ENCODE data around the gene SYNE1. TPM values are rescaled to one million over a fixed set of nuclear protein-coding genes. Genes with fewer than 3 reads are reported as not detected.
"Not testable (repeated sequence)": the region's sequence is repeated elsewhere in the genome, so short reads cannot be mapped to it uniquely, and the experiment has no call there.

SYNE1 gene
- total and polyA plus RNA-seq, 2 experiments from 2014 or later: 17.6 to 59.9 TPM

DNA sequence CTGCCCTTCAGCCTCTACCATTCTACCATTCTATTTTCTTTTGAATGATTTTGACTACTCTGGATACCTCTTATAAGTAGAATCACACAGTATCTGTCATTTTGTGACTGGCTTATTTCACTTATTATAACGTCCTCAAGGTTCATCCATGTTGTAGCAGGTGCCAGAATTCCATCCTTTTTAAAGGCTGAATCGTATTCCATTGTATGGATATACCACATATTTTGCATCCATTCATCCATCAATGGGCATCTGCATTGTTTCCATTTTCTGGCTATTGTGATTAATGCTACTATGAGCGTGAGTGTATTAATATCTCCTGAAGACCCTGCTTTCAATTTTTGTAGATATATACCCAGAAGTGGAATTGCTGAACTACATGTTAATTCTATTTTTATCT, 105.5 kb downstream of the SYNE1 start:
- no peaks in the 10 kb centered on the region for H3K4me1 ChIP-seq (ENCODE audit: insufficient read depth)
- H3K79me2 ChIP-seq: no peaks in the 10 kb centered on the region
- H3K4me2 ChIP-seq: no peak overlapping the region
- H3K4me3 ChIP-seq: no peak overlapping the region
- no peaks in the 10 kb centered on the region for H4K20me1 ChIP-seq (ENCODE audit: insufficient read depth, poor library complexity, severe bottlenecking)
- no peaks in the 10 kb centered on the region for H3K9me2 ChIP-seq (replicated peaks; ENCODE audit: insufficient read depth)
- no peaks in the 10 kb centered on the region for H3K27me3 ChIP-seq
- H2AFZ ChIP-seq: no peak overlapping the region
- 87% methylated on average over 3 of the region's 3 CpGs for WGBS (ENCODE audit: low lambda C conversion rate, missing lambda C conversion rate)
- H3K27ac ChIP-seq: no peak overlapping the region
- H3K9me3 ChIP-seq (ENCODE audit: low read depth): no peaks in the 10 kb centered on the region
- TF ChIP-seq, protein P1, sequence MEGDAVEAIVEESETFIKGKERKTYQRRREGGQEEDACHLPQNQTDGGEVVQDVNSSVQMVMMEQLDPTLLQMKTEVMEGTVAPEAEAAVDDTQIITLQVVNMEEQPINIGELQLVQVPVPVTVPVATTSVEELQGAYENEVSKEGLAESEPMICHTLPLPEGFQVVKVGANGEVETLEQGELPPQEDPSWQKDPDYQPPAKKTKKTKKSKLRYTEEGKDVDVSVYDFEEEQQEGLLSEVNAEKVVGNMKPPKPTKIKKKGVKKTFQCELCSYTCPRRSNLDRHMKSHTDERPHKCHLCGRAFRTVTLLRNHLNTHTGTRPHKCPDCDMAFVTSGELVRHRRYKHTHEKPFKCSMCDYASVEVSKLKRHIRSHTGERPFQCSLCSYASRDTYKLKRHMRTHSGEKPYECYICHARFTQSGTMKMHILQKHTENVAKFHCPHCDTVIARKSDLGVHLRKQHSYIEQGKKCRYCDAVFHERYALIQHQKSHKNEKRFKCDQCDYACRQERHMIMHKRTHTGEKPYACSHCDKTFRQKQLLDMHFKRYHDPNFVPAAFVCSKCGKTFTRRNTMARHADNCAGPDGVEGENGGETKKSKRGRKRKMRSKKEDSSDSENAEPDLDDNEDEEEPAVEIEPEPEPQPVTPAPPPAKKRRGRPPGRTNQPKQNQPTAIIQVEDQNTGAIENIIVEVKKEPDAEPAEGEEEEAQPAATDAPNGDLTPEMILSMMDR (IDR thresholded peaks at IDR 0.05; ENCODE audit: poor library complexity): no peak
- no peak for TF ChIP-seq EZH2 (IDR thresholded peaks at IDR 0.05; ENCODE audit: borderline replicate concordance)
- no peaks in the 10 kb centered on the region for H3K36me3 ChIP-seq (replicated peaks; ENCODE audit: insufficient read depth, low read depth)
- no peak for DNase-seq (ENCODE audit: low spot score)

DNA sequence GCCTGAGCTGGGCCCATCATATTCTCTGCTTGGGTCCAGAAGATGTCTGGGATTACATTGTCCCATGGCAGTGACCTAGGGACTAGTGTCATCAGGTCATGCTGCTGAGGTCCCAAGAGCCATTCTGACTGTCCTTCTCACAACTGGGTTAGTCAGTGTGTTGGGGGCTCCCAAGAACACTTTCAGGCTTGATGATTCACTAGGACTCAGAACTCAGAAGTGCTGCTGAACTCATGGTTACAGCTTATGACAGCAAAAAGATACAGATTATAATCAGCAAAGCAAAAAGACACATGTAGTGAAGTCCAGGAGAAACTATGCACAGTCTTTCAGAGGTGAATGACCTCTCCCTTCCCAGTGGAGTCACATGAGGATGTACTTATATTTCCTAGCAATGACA, 107.8 kb downstream of the SYNE1 start:
- no peaks in the 10 kb centered on the region for H3K79me2 ChIP-seq
- no peaks in the 10 kb centered on the region for H3K4me1 ChIP-seq (ENCODE audit: insufficient read depth)
- H3K9me3 ChIP-seq (ENCODE audit: low read depth): no peaks in the 10 kb centered on the region
- no peak for DNase-seq (ENCODE audit: low spot score)
- no peaks in the 10 kb centered on the region for H3K36me3 ChIP-seq (replicated peaks; ENCODE audit: insufficient read depth, low read depth)
- no peak overlapping the region for H3K4me3 ChIP-seq
- H3K4me2 ChIP-seq: no peak overlapping the region
- H3K9me2 ChIP-seq (replicated peaks; ENCODE audit: insufficient read depth): no peaks in the 10 kb centered on the region
- TF ChIP-seq EZH2 (IDR thresholded peaks at IDR 0.05; ENCODE audit: borderline replicate concordance) (no peak), EZH2phosphoT487 (IDR thresholded peaks at IDR 0.05; ENCODE audit: low read depth, severe bottlenecking, unreplicated experiment) (no peak)
- TF ChIP-seq, protein P1 (IDR thresholded peaks at IDR 0.05; ENCODE audit: poor library complexity): no peak
- H3K27me3 ChIP-seq: no peaks in the 10 kb centered on the region
- no peaks in the 10 kb centered on the region for H4K20me1 ChIP-seq (ENCODE audit: insufficient read depth, poor library complexity, severe bottlenecking)
- no peak overlapping the region for H3K27ac ChIP-seq
- H2AFZ ChIP-seq: no peak overlapping the region

DNA sequence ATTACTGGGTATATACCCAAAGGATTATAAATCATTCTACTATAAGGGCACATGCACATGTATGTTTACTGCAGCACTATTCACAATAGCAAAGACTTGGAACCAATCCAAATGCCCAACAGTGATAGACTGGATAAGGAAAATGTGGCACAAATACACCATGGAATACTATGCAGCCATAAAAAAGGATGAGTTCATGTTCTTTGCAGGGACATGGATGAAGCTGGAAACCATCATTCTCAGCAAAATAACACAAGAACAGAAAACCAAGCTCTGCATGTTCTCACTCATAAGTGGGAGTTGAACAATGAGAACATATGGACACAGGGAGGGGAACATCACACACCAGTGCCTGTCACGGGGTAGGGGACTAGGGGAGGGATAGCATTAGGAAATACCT, 123.0 kb downstream of the SYNE1 start:
- not testable (repeated sequence) for H3K79me2 ChIP-seq; H3K36me3 ChIP-seq (replicated peaks; ENCODE audit: insufficient read depth, low read depth); H3K4me1 ChIP-seq (ENCODE audit: insufficient read depth); H3K4me2 ChIP-seq; H3K9me3 ChIP-seq (ENCODE audit: low read depth); H3K4me3 ChIP-seq; H2AFZ ChIP-seq; H4K20me1 ChIP-seq (ENCODE audit: insufficient read depth, poor library complexity, severe bottlenecking); H3K27ac ChIP-seq; DNase-seq (ENCODE audit: low spot score); H3K27me3 ChIP-seq; H3K9me2 ChIP-seq (replicated peaks; ENCODE audit: insufficient read depth)
- 92% methylated on average over 1 of the region's 1 CpG for WGBS (ENCODE audit: low lambda C conversion rate, missing lambda C conversion rate)

DNA sequence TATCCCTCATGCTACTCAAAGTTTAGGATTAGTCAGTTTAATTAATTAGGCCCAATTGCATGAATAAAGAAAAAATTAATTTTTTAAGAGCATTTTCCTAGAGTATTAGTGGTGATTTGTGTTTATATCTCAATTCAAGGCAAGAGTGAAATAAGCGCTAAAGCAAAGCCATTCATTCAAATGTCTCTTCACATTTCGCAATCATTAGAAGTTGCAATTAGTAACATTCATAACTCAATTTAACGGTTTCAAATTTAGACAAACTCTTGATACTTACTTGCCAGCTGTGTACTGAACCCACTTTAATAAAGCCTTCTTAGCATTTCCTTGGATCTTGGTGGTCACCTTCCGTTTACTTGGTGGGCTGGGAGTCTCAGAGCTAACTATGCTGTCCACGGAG, 127.2 kb downstream of the SYNE1 start:
- H3K36me3 ChIP-seq (replicated peaks; ENCODE audit: insufficient read depth, low read depth): no peaks in the 10 kb centered on the region
- no peaks in the 10 kb centered on the region for H3K79me2 ChIP-seq
- no peak overlapping the region for H3K27ac ChIP-seq
- H2AFZ ChIP-seq: no peak overlapping the region
- no peaks in the 10 kb centered on the region for H3K9me3 ChIP-seq (ENCODE audit: low read depth)
- H3K27me3 ChIP-seq: no peaks in the 10 kb centered on the region
- TF ChIP-seq EZH2phosphoT487 (IDR thresholded peaks at IDR 0.05; ENCODE audit: low read depth, severe bottlenecking, unreplicated experiment): no peak
- no peak for TF ChIP-seq EZH2 (IDR thresholded peaks at IDR 0.05; ENCODE audit: borderline replicate concordance)
- TF ChIP-seq, protein P1 (IDR thresholded peaks at IDR 0.05; ENCODE audit: poor library complexity): no peak
- no peaks in the 10 kb centered on the region for H4K20me1 ChIP-seq (ENCODE audit: insufficient read depth, poor library complexity, severe bottlenecking)
- H3K4me2 ChIP-seq: no peak overlapping the region
- no peaks in the 10 kb centered on the region for H3K9me2 ChIP-seq (replicated peaks; ENCODE audit: insufficient read depth)
- H3K4me3 ChIP-seq: no peak overlapping the region
- H3K4me1 ChIP-seq (ENCODE audit: insufficient read depth): no peaks in the 10 kb centered on the region
- 86% methylated on average over 5 of the region's 5 CpGs for WGBS (ENCODE audit: low lambda C conversion rate, missing lambda C conversion rate)
- no peak for DNase-seq (ENCODE audit: low spot score)
